HG03442 (cell line): Measurements from ENCODE around the gene BBIP1.

Experiments
- ATAC-seq: cut with Tn5 transposase; IDR thresholded peaks from one replicate; pipeline ENCODE4 v1.9.1; 2021; ENCODE audit warnings: mild to moderate bottlenecking, moderate library complexity; ENCODE audit not compliant: unreplicated experiment

BBIP1 gene

GRCh38 chr10:110863956-110864355 is 55.0 kb downstream of the BBIP1 start:
- ATAC-seq: no peak

DNA sequence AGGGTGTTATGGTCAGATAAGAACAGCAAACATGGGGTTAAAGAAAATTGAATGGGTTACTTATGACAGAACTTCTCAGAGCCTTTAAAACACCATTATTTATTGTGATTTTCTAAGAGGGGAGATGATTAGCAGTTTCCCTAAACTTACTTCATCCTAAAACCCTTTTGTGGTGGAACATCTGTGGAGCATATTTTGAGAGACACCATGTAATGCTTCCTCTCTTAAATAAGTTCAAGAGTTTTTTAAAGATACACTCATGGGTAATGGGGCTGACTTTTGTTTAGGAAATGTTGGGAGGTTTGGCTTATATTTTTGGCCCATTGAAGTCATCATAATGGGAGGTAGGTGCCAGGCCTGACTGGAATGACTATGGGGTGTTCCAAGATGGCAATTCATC is 55.6 kb downstream of the BBIP1 start:
- no peak for ATAC-seq

GRCh38 chr10:110862961-110863360 is 56.0 kb downstream of the BBIP1 start:
- no peak for ATAC-seq

DNA sequence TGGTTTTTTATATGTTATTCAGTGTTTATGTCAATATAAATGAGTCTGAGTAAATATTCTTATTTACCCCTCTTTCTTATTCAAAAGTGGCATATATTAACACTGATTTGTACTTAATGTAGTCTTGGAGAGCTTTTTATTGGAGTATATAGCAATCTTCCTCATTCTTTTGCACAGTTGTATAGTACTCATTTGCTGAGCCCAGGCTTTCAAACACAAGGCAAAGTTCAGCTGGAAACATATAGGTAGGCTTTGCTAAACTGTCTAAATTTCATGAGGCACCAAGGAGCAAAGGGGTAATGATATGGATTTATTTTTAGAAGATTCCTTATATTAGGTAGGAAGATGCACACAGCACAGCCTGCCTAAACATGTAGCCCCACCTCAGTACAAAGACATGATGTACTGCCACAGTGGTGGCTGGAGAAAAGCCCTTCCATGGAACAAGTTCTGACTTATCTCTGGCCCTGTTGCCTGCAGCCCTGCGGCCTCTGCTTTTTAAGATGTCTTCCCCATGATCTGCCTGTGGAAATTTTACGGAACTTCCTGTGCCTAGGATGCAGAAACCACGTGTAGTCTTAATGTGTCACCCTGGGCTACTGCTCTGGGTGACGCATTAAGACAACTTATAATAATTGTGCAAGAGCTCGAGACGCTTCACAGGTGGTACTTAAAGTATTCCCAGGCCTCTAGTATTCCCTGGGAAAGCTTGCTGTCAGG is 56.9 kb downstream of the BBIP1 start:
- no peak for ATAC-seq

DNA sequence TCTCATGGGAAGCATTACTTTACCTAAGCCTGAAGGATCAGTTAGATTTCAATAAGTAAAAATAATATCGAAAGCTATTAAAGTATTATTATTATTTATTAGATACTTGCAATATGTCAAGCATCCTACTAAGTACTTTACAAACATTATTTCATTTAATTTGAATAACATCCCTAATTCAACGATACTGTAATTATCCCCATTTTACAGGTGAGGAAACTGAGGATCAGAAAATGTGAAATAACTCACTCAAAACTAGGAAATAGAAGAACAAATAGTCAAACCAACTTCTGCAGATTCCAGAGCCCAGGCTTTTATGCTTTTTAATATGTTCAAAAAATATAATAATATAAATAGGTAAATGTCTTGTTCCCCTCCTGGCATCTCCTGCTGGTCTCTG is 57.5 kb downstream of the BBIP1 start:
- ATAC-seq: no peak

- peak; percentile 56 for ATAC-seq
Measured at GRCh38 chr10:110860576-110861241, 58.3 kb downstream of the BBIP1 start.

GRCh38 chr10:110859973-110860376 is 59.0 kb downstream of the BBIP1 start:
- no peak for ATAC-seq

GRCh38 chr10:110859206-110859972 is 59.6 kb downstream of the BBIP1 start:
- no peak for ATAC-seq

GRCh38 chr10:110858297-110858934 is 60.6 kb downstream of the BBIP1 start:
- no peak for ATAC-seq

DNA sequence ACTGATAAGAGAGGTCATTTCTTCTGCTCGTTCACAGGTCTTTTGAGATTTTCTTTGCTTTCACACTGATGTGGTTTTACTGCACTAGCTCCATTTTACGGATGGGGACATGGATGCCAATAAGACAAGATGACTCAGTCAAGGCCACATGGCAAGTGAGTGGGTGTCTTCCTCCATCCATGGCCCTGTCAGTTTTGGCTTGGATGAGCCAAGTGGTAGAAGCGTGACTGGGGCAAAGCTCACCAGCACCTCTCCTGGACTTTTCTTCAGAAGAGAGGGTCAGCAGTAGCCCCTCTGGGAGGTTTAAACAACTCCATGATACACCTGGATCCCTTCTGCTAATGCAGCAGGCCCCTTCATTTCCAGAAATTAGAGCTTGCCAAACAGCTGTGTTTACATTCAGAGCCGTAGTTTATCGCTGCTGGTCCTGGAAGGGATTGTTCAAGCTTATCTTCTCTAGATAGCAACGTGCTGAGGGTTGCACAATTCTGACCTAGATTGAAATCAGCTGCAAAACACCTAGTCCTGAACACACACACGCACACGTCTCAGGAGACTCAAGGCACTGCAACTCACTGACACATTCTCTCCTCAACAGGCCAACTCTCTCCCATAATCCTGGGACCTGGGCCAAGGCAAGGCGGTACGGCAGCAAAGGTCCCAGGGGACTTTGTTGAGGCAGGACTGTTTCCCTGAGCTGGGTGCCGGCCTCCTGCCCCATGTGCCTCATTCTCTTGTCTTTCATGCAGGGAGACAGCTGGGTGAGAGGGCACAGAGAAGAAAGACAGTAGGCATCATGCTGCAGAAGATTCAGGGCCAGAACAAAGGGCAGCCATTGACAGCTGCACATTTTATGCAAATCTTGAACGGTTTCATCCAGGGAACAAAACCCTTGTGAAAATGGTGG is 61.5 kb downstream of the BBIP1 start:
- peak; percentile 37 for ATAC-seq

DNA sequence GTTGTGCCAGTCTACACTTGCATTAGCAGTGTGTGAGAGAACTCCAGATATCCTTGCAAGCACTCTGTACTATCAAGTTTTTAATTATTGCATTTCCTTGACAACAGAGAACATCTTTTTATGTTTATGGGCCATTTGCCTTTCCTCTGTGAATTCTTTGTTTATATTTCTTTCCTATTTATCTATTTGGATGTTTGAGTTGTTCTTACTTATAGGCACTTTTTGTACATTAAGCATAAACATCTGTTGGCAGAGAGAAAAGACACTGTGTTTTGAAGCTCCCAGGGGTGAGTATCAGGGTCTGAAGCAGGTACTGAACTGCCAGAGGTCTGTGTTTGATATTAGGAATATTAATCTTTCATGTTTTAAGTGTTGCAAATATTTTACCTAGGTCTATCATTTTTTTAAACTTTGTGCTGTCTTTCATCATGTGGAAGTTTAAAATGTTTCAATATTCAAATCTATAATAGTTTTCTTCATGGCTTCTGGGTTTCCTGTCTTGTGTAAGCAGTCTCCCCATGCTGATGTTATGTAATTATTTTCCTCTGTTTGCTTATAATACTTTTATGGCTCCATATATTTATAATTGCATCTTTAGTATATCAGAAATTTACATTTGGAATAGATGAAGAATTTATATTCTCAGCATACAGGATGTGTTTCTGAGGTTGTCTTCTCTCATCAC is 64.9 kb downstream of the BBIP1 start:
- no peak for ATAC-seq

GRCh38 chr10:110852947-110853346 is 66.0 kb downstream of the BBIP1 start:
- no peak for ATAC-seq

- peak; percentile 55 for ATAC-seq
Measured at GRCh38 chr10:110852255-110852896, 66.6 kb downstream of the BBIP1 start.

DNA sequence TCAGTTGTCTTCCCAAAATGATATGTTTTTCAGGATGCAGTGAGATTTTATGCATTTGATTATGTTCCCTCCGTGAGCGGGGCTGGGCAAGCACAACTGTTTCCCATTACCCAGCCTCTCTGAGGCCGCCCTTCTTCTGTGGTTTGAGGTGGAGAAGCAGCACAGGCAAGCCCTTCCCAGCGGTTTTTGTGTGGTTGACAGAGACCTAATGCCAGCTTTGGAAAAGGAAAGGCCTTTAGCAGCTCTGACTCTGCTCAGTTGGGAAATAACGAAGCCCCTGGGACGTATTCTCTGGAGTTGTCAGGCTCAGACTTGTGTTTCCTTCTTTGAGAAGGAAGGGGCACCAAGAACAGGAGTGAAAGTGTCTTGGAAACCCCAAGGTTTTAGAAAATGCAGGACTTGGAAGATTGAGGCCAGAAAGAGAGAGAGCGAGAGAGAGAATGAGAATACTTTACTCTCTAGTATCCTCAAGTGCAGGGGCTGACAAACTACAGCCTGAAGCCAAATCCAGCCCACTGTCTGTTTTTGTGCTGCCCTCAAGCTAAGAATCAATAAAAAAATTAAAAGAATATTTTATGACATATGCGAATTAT is 67.9 kb downstream of the BBIP1 start:
- no peak for ATAC-seq

GRCh38 chr10:110850099-110850498 is 68.9 kb downstream of the BBIP1 start:
- ATAC-seq: no peak
